GM04503 (cell line): Measurements from ENCODE around the gene ZNF112.

Experiments used
- DNase-seq: peaks from one replicate; pipeline ENCODE4 v3.0.0-alpha.2; 2012; ENCODE audit warnings: low read depth

Gene ZNF112

GRCh38 chr19:44280916-44281315, 75.6 kb downstream of the ZNF112 start:
- DNase-seq = no peak

DNA sequence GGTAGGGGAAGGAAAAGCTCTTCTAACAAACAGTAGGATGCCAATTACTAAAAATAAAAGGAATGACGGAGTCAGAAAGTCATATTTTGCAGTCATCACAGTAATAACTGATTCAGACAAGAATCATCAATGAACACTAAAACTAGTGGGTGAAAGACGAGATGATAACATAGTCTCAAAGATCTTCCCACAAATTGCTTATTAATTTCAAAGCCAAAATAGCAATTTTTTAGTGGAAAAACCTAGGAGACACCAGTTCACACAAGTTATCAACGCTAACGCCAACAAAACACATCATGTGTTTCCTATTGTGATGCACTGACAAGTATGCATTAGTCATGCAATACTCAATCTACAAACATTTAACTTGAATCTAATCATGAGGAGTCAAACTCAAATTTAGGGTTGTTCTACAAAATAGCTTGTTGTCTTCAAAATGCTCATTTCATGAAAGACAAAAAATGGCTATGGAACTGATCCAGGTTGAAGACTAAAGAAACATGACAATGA, 78.2 kb downstream of the ZNF112 start:
- peak; percentile 33 for DNase-seq

GRCh38 chr19:44277331-44277730, 79.1 kb downstream of the ZNF112 start:
- DNase-seq = no peak
